Erythroblast (primary cell): ENCODE results near the gene MMP1.

Experiments
- GATA1 ChIP-seq: IDR thresholded peaks from 2 replicates; pipeline ENCODE4 v1.6.1; 2011; ENCODE audit warnings: low read depth, mild to moderate bottlenecking, control low read depth, low read length, moderate library complexity
- POLR2A ChIP-seq: IDR thresholded peaks from 2 replicates; pipeline ENCODE4 v1.6.1; 2011; ENCODE audit warnings: mild to moderate bottlenecking, low read length

- no peak for TF ChIP-seq POLR2A
- no peak for TF ChIP-seq GATA1
These were observed 14.2 kb downstream of the MMP1 start for GRCh38 chr11:102783720-102784119.
